ENCODE measurements around the gene PAIP2. TPM values are rescaled to one million over a fixed set of nuclear protein-coding genes. Genes with fewer than 3 reads are reported as not detected.

The PAIP2 gene
- total RNA-seq, 1 experiment from 2014 or later, result 81.2 TPM

DNA sequence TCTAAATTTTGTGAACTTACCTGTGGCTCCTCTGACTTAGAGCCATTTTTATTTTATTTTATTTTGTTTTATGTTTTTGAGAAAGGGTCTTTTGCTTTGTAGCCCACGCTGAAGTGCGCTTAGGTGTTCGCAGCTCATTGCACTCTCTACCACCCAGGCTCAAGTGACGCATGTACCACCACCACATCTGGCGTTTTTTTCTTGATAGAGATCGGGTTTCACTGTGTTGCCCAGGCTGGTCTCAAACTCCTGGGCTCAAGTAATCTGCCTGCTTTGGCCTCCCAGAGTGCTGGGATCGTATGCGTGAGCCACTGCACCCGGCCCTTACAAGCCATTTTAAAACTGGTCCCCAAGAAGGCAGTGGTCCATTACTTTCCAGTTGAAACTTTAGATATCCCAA lies 29.6 kb upstream of the PAIP2 start:
- Mint-ChIP-seq H3K27ac (ENCODE audit: unreplicated experiment) (no peak overlapping the region), H3K36me3 (ENCODE audit: insufficient read depth, unreplicated experiment) (peaks cover 35% of the 10 kb centered on the region), H3K4me1 (ENCODE audit: low read depth, unreplicated experiment) (peaks cover 46% of the 10 kb centered on the region), H3K9me3 (ENCODE audit: low read depth, unreplicated experiment) (no peaks in the 10 kb centered on the region), H3K27me3 (ENCODE audit: unreplicated experiment) (no peaks in the 10 kb centered on the region), H3K4me3 (ENCODE audit: low read depth, unreplicated experiment) (no peak overlapping the region)
- DNase-seq, result no peak
- TF ChIP-seq, protein P1, sequence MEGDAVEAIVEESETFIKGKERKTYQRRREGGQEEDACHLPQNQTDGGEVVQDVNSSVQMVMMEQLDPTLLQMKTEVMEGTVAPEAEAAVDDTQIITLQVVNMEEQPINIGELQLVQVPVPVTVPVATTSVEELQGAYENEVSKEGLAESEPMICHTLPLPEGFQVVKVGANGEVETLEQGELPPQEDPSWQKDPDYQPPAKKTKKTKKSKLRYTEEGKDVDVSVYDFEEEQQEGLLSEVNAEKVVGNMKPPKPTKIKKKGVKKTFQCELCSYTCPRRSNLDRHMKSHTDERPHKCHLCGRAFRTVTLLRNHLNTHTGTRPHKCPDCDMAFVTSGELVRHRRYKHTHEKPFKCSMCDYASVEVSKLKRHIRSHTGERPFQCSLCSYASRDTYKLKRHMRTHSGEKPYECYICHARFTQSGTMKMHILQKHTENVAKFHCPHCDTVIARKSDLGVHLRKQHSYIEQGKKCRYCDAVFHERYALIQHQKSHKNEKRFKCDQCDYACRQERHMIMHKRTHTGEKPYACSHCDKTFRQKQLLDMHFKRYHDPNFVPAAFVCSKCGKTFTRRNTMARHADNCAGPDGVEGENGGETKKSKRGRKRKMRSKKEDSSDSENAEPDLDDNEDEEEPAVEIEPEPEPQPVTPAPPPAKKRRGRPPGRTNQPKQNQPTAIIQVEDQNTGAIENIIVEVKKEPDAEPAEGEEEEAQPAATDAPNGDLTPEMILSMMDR (IDR thresholded peaks at IDR 0.05; ENCODE audit: unreplicated experiment), result no peak
- intact Hi-C loops (cut with micrococcal nuclease; ENCODE audit: unreplicated experiment), result no loop called here
- CTCF ChIA-PET, result interaction anchor here (1.2 to 1.7 kb wide), 3 partner anchors 8 to 30 kb away, joined by 3 to 8 read pairs (median 5); partner anchors contain the start of gene PAIP2
- BruUV-seq (replicated peaks), result no TSS peak

DNA sequence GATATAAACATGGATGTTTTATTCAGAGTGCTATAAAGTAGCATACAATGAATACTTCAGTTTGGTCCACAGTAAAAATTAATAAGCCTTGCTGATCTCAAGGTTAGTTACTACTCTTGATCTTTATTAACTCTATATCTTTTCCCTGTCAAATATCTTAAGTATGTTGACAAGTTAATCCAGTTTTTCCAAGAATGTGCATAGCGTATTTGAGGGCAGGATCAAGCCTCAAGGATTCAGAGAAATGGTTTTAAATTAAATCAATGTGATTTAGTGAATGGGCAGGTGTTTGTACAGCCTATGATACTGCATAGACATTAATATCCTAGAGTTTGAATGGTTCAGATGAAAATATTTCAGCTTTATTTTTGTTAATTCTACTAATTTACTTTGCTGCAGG lies 27.4 kb upstream of the PAIP2 start:
- Mint-ChIP-seq H3K36me3 (ENCODE audit: insufficient read depth, unreplicated experiment) (peaks cover 50% of the 10 kb centered on the region), H3K9me3 (ENCODE audit: low read depth, unreplicated experiment) (no peaks in the 10 kb centered on the region), H3K4me3 (ENCODE audit: low read depth, unreplicated experiment) (no peak overlapping the region), H3K4me1 (ENCODE audit: low read depth, unreplicated experiment) (peaks cover 26% of the 10 kb centered on the region), H3K27ac (ENCODE audit: unreplicated experiment) (no peak overlapping the region), H3K27me3 (ENCODE audit: unreplicated experiment) (no peaks in the 10 kb centered on the region)
- CTCF ChIA-PET, result no interaction called here
- TF ChIP-seq, protein P1 (IDR thresholded peaks at IDR 0.05; ENCODE audit: unreplicated experiment), result no peak
- no peak for DNase-seq
- intact Hi-C loops (cut with micrococcal nuclease; ENCODE audit: unreplicated experiment), result no loop called here
- BruUV-seq (replicated peaks), result no TSS peak

DNA sequence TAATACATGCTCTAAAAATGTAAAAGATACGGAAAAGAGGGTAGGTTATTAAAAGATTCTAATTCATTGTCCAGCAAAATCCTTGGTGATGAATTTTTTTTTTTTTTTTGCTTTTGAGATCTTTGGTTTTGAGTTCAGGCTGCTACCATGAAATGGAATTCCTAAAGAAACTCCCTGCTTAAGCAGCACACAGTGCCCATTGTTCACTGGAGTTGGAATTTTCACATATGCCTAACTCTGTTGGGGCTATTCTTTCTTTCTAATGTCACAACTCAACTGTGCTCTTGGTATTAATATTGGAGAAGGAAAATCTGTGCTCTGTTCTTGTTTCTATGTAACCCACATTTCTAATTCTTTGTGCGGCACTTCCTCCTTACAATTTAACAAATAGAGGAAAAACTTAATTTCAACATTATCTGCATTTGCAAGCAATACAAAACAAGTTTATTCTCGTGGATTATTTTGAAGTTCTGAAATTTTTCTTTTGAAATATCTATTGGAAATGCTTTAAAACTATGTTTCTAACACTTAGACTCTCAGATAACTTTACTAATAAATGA lies 26.5 kb upstream of the PAIP2 start:
- Mint-ChIP-seq H3K36me3 (ENCODE audit: insufficient read depth, unreplicated experiment) (peaks cover 57% of the 10 kb centered on the region), H3K27me3 (ENCODE audit: unreplicated experiment) (no peaks in the 10 kb centered on the region), H3K4me3 (ENCODE audit: low read depth, unreplicated experiment) (no peak overlapping the region), H3K4me1 (ENCODE audit: low read depth, unreplicated experiment) (peaks cover 22% of the 10 kb centered on the region), H3K9me3 (ENCODE audit: low read depth, unreplicated experiment) (no peaks in the 10 kb centered on the region), H3K27ac (ENCODE audit: unreplicated experiment) (no peak overlapping the region)
- no peak for DNase-seq
- TF ChIP-seq, protein P1 (IDR thresholded peaks at IDR 0.05; ENCODE audit: unreplicated experiment), result no peak
- BruUV-seq (replicated peaks), result no TSS peak
- CTCF ChIA-PET, result no interaction called here
- intact Hi-C loops (cut with micrococcal nuclease; ENCODE audit: unreplicated experiment), result no loop called here

DNA sequence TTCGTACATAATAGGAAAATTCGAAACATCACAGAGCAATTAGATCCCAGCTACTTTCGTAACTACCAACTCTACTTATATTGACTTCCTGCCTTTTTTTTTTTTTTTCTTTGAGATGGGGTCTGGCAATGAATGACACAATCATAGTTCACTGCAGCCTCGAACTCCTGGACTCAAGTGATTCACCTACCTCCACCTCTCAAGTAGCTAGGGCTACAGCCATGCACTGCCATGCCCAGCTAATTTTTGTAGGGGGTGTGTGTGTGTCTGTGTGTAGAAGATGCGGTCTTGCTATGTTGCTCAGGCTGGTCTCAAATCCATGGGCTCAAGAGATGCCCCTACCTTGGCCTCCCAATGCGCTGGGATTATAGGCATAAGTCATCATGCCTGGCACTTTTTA lies 5.8 kb upstream of the PAIP2 start:
- no TSS peak for BruUV-seq (replicated peaks)
- Mint-ChIP-seq H3K9me3 (ENCODE audit: low read depth, unreplicated experiment) (no peaks in the 10 kb centered on the region), H3K4me1 (ENCODE audit: low read depth, unreplicated experiment) (no peaks in the 10 kb centered on the region), H3K4me3 (ENCODE audit: low read depth, unreplicated experiment) (no peak overlapping the region), H3K36me3 (ENCODE audit: insufficient read depth, unreplicated experiment) (peaks cover 71% of the 10 kb centered on the region), H3K27me3 (ENCODE audit: unreplicated experiment) (no peaks in the 10 kb centered on the region), H3K27ac (ENCODE audit: unreplicated experiment) (no peak overlapping the region)
- DNase-seq, result no peak
- intact Hi-C loops (cut with micrococcal nuclease; ENCODE audit: unreplicated experiment), result no loop called here
- TF ChIP-seq, protein P1 (IDR thresholded peaks at IDR 0.05; ENCODE audit: unreplicated experiment), result no peak
- CTCF ChIA-PET, result no interaction called here
